Panc1 (cell line): Measurements from ENCODE around the gene HIGD1C. TPM values are rescaled to one million over a fixed set of nuclear protein-coding genes. Genes with fewer than 3 reads are reported as not detected.

ENCODE experiments used
- ATAC-seq: fragments of 200-7000 bp; cut with Tn5 transposase; 2 replicates; pipeline ENCODE4 v1.9.1; 2020; ENCODE audit warnings: mild to moderate bottlenecking, moderate library complexity
- BruUV-seq: library from RNA; stranded (reverse); fragments of 400-500 nt; replicated peaks from 2 replicates; lab custom pipeline; 2021; lab: Mats Ljungman, UMichigan
- CTCF ChIA-PET: fragments of 300-600 bp; sonication (Branson Sonifier 250); formaldehyde crosslinking; loops from one replicate; lab custom pipeline; 2022; ENCODE audit warnings: antibody characterized with exemption; lab: Charles Lee
- POLR2A ChIA-PET: fragments of 300-600 bp; sonication (Branson Sonifier 250); formaldehyde crosslinking; loops from one replicate; lab custom pipeline; 2022; ENCODE audit warnings: antibody characterized with exemption; lab: Charles Lee
- DNase-seq: peaks from one replicate; pipeline ENCODE4 v3.0.0-alpha.2; 2010; ENCODE audit warnings: low read depth, low spot score
- H3K27ac ChIP-seq: 2 replicates; pipeline ENCODE4 v1.5.1; 2011; ENCODE audit warnings: mild to moderate bottlenecking, low read length, inconsistent platforms
- H3K27me3 ChIP-seq: fragments of 200-500 bp; sonication (Bioruptor generic); 2 replicates; pipeline ENCODE4 v1.6.0; 2014; ENCODE audit warnings: low read length, inconsistent platforms; ENCODE audit not compliant: control insufficient read depth, insufficient read depth
- H3K36me3 ChIP-seq: fragments of 200-500 bp; sonication (Bioruptor generic); 2 replicates; pipeline ENCODE4 v1.5.1; 2014; ENCODE audit warnings: inconsistent platforms, mild to moderate bottlenecking, low read length, moderate library complexity; ENCODE audit not compliant: control insufficient read depth, insufficient read depth
- H3K4me1 ChIP-seq: 2 replicates; pipeline ENCODE4 v1.5.1; 2011; ENCODE audit warnings: inconsistent platforms, mild to moderate bottlenecking, low read length, moderate library complexity; ENCODE audit not compliant: control insufficient read depth, insufficient read depth
- H3K4me3 ChIP-seq, 2 experiments: 2 replicates each; pipeline ENCODE4 v1.5.1; 2011 to 2012; ENCODE audit warnings: low read depth in 2 of 2, low read length in 2 of 2, mild to moderate bottlenecking in 2 of 2, inconsistent platforms in 1 of 2, moderate library complexity in 1 of 2
- H3K9me3 ChIP-seq: fragments of 200-500 bp; sonication (Bioruptor generic); 2 replicates; pipeline ENCODE4 v1.5.1; 2014; ENCODE audit warnings: low read depth, mild to moderate bottlenecking, inconsistent platforms, low read length, moderate library complexity; ENCODE audit not compliant: control insufficient read depth, insufficient read depth
- POLR2AphosphoS5 ChIP-seq: IDR thresholded peaks from 2 replicates; pipeline ENCODE4 v1.6.1; 2012; ENCODE audit warnings: mild to moderate bottlenecking, low read depth, low read length, moderate library complexity
- SIN3A ChIP-seq: IDR thresholded peaks from 2 replicates; pipeline ENCODE4 v1.6.1; 2012; ENCODE audit warnings: low read depth, mild to moderate bottlenecking, low read length, moderate library complexity, borderline replicate concordance; ENCODE audit not compliant: insufficient read depth
- TCF7L2 ChIP-seq: IDR thresholded peaks from 2 replicates; pipeline ENCODE4 v1.6.1; 2011; ENCODE audit warnings: mild to moderate bottlenecking, low read depth, low read length, inconsistent platforms
- in situ Hi-C: cut with HindIII; loops from 2 replicates; pipeline ENCODE4 v1.10.0; 2016; ENCODE audit warnings: low sequenced_read_pairs, low pct_unique_long_range_greater_than_20kb
- intact Hi-C: fragments of 100-400 bp; cut with micrococcal nuclease; formaldehyde crosslinking; loops from one replicate; pipeline ENCODE4 v1.10.0; 2022; ENCODE audit not compliant: unreplicated experiment
- total RNA-seq: library from RNA; stranded (reverse); gene quantifications from one replicate; pipeline ENCODE4 v1.2.1, GENCODE V29; 2021; ENCODE audit not compliant: unreplicated experiment
- TF ChIP-seq, protein P1 (sequence below), 2 experiments: IDR thresholded peaks; 2 replicates each; pipeline ENCODE4 v1.6.1; 2011 to 2012; ENCODE audit warnings: low read depth in 2 of 2, control low read depth in 1 of 2, low read length in 1 of 2, mild to moderate bottlenecking in 1 of 2, moderate library complexity in 1 of 2; ENCODE audit not compliant: insufficient read depth in 1 of 2
- TF ChIP-seq, protein P2 (sequence below): fragments of 450-650 bp; IDR thresholded peaks from 2 replicates; pipeline ENCODE4 v1.5.1; 2017; ENCODE audit warnings: mild to moderate bottlenecking

HIGD1C gene
- total RNA-seq, 1 experiment from 2014 or later: not detected

DNA sequence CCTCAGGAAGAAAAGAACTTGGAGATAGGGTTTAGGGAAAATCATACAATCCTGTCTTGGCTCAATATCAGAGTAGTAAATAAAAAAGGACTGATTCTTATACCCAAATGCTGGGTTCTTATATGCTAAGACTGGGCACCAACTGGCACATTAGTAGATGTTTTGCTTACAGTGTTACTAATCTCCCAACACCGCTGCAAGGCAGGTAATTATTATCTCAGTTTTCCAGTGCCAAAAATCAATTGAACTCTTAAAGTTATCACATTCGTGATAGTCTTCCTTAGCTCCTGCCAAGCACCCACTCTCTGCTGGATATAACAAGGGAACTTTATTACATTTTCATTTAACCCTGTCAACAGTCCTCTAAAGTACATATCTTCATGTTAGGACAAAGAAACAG lies 25.0 kb upstream of the HIGD1C start:
- ChIA-PET CTCF (no interaction called here), POLR2A (no interaction called here)
- in situ Hi-C loops: no loop called here
- no peak overlapping the region for H3K27ac ChIP-seq
- no peaks in the 10 kb centered on the region for H3K9me3 ChIP-seq
- ATAC-seq (no peak), DNase-seq (no peak)
- TF ChIP-seq SIN3A (no peak), POLR2AphosphoS5 (no peak), TCF7L2 (no peak)
- TF ChIP-seq, protein P1, sequence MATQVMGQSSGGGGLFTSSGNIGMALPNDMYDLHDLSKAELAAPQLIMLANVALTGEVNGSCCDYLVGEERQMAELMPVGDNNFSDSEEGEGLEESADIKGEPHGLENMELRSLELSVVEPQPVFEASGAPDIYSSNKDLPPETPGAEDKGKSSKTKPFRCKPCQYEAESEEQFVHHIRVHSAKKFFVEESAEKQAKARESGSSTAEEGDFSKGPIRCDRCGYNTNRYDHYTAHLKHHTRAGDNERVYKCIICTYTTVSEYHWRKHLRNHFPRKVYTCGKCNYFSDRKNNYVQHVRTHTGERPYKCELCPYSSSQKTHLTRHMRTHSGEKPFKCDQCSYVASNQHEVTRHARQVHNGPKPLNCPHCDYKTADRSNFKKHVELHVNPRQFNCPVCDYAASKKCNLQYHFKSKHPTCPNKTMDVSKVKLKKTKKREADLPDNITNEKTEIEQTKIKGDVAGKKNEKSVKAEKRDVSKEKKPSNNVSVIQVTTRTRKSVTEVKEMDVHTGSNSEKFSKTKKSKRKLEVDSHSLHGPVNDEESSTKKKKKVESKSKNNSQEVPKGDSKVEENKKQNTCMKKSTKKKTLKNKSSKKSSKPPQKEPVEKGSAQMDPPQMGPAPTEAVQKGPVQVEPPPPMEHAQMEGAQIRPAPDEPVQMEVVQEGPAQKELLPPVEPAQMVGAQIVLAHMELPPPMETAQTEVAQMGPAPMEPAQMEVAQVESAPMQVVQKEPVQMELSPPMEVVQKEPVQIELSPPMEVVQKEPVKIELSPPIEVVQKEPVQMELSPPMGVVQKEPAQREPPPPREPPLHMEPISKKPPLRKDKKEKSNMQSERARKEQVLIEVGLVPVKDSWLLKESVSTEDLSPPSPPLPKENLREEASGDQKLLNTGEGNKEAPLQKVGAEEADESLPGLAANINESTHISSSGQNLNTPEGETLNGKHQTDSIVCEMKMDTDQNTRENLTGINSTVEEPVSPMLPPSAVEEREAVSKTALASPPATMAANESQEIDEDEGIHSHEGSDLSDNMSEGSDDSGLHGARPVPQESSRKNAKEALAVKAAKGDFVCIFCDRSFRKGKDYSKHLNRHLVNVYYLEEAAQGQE (IDR thresholded peaks at IDR 0.05; ENCODE audit: insufficient read depth in 1 of 2, low read depth in 2 of 2, low read length in 1 of 2): no peak
- TF ChIP-seq, protein P2, sequence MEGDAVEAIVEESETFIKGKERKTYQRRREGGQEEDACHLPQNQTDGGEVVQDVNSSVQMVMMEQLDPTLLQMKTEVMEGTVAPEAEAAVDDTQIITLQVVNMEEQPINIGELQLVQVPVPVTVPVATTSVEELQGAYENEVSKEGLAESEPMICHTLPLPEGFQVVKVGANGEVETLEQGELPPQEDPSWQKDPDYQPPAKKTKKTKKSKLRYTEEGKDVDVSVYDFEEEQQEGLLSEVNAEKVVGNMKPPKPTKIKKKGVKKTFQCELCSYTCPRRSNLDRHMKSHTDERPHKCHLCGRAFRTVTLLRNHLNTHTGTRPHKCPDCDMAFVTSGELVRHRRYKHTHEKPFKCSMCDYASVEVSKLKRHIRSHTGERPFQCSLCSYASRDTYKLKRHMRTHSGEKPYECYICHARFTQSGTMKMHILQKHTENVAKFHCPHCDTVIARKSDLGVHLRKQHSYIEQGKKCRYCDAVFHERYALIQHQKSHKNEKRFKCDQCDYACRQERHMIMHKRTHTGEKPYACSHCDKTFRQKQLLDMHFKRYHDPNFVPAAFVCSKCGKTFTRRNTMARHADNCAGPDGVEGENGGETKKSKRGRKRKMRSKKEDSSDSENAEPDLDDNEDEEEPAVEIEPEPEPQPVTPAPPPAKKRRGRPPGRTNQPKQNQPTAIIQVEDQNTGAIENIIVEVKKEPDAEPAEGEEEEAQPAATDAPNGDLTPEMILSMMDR: no peak
- H3K4me3 ChIP-seq: no peak overlapping the region
- 0 out of 2 replicates have a peak, but pooled peaks cover 2% of the 10 kb centered on the region for H3K27me3 ChIP-seq
- no peaks in the 10 kb centered on the region for H3K4me1 ChIP-seq
- intact Hi-C loops: no loop called here
- no peaks in the 10 kb centered on the region for H3K36me3 ChIP-seq
- no TSS peak for BruUV-seq

DNA sequence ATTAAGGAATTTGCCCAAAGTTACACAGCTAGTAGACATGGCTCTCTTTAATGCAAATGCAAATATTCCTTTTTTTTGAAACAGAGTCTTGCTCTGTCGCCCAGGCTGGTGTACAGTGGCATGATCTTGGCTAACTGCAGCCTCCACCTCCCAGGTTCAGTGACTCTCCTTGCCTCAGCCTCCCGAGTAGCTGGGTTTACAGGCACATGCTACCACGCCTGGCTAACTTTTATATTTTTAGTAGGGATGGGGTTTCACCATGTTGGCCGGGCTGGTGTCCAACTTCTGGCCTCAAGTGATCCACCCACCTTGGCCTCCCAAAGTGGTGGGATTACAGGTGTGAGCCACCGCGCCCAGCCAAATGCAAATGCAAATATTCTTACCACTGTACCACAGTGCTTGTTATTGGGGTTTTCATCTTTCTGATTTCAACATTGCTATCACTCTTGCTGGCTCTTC lies 24.5 kb upstream of the HIGD1C start:
- CTCF ChIA-PET: no interaction called here

More for the DNA sequence above, 24.5 kb upstream of the HIGD1C start:
- in situ Hi-C loops (no loop called here), intact Hi-C loops (no loop called here)
- BruUV-seq: no TSS peak
- DNase-seq: no peak
- H3K27ac ChIP-seq: no peak overlapping the region
- H3K9me3 ChIP-seq: no peaks in the 10 kb centered on the region
- ATAC-seq: no peak
- TF ChIP-seq TCF7L2 (no peak), POLR2AphosphoS5 (no peak), SIN3A (no peak)
- TF ChIP-seq, protein P1 (IDR thresholded peaks at IDR 0.05; ENCODE audit: insufficient read depth in 1 of 2, low read depth in 2 of 2, low read length in 1 of 2): no peak
- TF ChIP-seq, protein P2: no peak
- H3K27me3 ChIP-seq: 0 out of 2 replicates have a peak, but pooled peaks cover 2% of the 10 kb centered on the region
- H3K4me3 ChIP-seq: no peak overlapping the region
- no peaks in the 10 kb centered on the region for H3K4me1 ChIP-seq
- POLR2A ChIA-PET: no interaction called here
- no peaks in the 10 kb centered on the region for H3K36me3 ChIP-seq
